Astrocyte of the hippocampus (primary cell): ENCODE measurements around the gene RABGAP1L.
"Not testable (repeated sequence)": the region's sequence is repeated elsewhere in the genome, so short reads cannot be mapped to it uniquely, and the experiment has no call there.

Experiments
- DNase-seq: peaks from one replicate; pipeline ENCODE4 v3.0.0; 2011; ENCODE audit warnings: low read depth, low spot score

Gene RABGAP1L

DNA sequence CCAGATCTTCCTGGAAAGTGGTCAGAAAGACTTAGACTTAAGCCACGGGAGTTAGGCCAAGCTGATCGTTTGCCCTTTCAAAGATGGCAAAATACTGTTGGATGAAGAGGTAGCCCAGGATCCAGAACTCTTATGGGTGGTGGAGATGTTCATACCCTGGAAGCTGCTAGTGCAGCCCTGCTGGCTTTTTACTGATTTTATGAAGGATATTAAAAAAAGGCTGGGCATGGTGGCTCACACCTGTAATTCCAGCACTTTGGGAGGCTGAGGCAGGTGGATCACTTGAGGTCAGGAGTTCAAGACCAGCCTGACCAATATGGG lies 864.6 kb downstream of the RABGAP1L start:
- not testable (repeated sequence) for DNase-seq

DNA sequence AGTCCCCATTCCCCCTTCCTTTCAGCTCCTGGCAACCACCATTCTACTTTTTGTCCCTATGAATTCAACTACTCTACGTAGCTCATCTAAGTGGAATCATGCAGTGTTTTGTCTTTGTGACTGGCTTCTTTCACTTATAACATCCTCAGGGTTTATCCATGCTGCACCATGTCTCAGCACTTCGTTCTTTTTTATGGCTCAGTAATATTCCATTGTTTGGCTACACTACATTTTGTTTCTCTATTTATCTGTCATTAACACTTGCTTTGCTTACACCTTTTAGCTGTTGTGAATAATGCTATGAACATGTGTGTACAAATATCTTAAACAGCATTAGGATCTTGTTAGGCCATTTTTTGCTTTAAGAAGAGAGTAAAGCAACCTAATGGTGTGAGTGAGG lies 865.5 kb downstream of the RABGAP1L start:
- DNase-seq: no peak

DNA sequence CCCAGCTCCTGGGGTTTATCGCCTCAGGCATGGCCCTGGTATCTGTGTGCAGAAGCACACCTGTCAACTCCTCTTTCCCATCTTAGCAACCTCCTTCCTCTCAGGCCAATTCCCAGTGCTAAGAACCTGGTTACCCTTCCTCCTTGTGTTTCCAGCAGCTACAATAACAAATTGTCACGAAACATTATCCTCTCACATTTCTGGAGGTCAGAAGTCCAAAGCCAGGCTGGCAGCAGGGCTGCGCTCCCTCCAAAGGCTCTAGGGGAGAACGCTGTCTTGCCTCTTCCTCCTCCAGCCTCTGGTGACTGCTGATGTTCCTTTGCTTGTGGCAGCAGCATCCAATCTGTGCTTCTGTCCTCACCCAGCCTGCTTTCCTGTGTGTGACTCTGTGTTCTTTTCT lies 874.6 kb downstream of the RABGAP1L start:
- no peak for DNase-seq

DNA sequence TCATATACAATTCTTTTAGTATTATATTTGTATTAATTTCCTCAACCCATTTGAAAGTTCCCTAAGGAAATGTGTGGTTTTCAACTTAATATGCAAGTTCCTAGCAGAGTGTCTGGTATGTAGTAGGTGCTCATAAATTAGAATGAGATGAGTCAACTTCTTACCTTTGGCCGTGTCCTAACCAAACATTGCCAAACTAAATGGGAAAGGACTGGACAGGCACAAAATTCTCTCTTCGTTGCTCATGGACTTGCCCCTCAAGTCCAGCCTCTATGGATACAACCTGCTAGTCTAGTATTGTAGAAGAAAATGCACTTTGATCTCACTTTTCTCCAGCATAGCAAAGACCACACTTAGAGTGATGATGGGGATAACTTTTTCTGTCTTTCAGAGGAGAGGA lies 875.5 kb downstream of the RABGAP1L start:
- no peak for DNase-seq

DNA sequence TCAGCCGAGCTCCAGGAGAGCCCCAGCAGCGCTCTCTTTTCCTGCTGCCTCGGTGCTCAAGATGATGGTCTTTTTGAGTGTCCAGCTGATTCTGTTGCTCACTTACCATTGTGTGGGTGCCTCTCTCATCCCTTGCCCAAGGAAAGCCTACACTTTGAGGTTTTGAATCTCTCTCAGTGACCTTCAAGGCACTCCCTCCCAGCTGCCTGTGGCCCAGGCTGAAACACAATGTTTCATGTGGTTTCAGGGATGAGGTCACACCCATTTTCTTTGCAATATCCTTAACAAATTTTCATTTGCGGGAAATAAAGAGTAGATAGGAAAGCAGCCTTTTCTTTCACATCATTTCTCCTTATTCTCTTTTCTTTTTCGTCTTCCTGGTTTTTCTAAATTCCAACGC lies 876.5 kb downstream of the RABGAP1L start:
- DNase-seq: peak; percentile 12

GRCh38 chr1:175036476-175036875 lies 877.2 kb downstream of the RABGAP1L start:
- DNase-seq: no peak

DNA sequence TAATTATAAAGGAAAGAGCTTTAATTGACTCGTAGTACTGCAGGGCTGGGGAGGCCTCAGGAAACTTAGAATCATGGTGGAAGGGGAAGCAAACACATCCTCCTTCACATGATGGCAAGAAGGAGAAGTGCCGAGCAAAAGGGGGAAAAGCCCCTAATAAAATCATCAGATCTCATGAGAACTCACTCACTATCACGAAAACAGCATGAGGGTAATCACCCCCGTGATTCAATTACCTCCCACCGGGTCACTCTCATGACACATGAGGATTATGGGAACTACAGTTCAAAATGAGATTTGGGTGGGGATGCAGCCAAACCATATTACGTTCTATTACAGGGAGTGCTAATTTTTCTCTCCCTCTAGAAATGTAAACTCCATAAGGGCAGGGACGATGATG lies 878.1 kb downstream of the RABGAP1L start:
- DNase-seq: no peak

- no peak for DNase-seq
Measured at GRCh38 chr1:175040324-175040879, 881.1 kb downstream of the RABGAP1L start.

DNA sequence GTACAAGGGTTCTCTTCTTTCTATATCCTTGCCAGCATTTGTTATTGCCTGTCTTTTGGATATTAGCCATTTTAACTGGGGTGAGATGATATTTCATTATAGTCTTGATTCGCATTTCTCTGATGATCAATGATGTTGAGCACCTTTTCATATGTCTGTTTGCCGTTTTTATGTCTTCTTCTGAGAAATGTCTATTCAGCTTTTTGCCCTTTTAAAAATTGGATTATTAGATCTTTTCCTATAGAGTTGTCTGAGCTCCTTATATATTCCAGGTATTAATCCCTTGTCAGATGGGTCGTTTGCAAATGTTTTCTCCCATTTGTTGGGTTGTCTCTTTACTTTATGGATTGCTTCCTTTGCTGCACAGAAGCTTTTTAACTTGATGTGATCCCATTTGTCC lies 883.3 kb downstream of the RABGAP1L start:
- DNase-seq: no peak

DNA sequence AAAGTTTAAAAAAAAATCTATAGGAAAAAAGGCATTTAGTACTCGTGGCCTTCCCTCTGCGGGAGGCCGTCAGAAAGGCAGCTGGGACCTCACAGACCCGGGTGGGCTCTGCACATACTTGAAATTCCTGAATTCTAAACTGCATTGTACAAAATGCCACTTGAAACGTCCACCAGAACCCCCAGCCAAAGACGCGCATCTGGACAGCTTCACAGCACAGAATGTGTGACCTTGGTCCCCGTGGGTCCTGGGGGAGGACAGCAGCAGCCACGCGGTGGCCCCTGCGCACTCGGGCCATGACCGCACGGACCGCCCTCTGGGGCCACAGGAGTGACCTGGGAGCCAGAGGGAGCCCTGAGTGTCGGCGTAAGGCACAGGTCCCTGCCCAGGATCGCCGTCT lies 884.5 kb downstream of the RABGAP1L start:
- peak; percentile 3 for DNase-seq

DNA sequence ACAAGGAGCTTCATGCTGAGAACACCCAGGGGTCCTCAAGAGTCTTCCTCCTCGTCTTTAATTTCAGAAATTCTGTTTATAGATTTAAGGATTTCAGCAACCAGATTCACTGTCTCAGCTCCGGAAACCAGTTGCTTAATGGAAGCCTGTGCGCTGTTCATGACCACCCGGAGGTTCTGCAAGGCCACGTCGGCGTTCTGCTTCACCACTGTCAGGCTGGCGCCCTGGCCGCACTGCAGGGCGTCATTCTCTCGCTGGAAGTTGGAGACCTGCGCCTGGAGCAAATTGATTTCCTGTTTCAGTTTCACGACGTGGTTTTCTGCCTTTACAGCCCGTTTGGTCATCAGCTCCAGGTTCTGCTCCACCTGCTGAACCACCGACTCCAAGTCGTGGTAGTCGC lies 885.3 kb downstream of the RABGAP1L start:
- not testable (repeated sequence) for DNase-seq
